Glutamatergic neuron (in vitro differentiated cells): ENCODE data around the gene ZNF79. TPM values are rescaled to one million over a fixed set of nuclear protein-coding genes. Genes with fewer than 3 reads are reported as not detected.

Experiments used
- DNase-seq: peaks from one replicate; pipeline ENCODE4 v3.0.0; 2022
- H3K27ac Mint-ChIP-seq: one replicate; pipeline ENCODE4 v1.8.0; 2020; ENCODE audit warnings: mild to moderate bottlenecking, mixed read lengths, inconsistent platforms; ENCODE audit not compliant: unreplicated experiment
- H3K27me3 Mint-ChIP-seq: one replicate; pipeline ENCODE4 v1.8.0; 2020; ENCODE audit warnings: mild to moderate bottlenecking, moderate library complexity, mixed read lengths, inconsistent platforms; ENCODE audit not compliant: unreplicated experiment
- H3K36me3 Mint-ChIP-seq: one replicate; pipeline ENCODE4 v1.8.0; 2020; ENCODE audit warnings: mild to moderate bottlenecking, mixed read lengths, inconsistent platforms; ENCODE audit not compliant: unreplicated experiment
- H3K4me1 Mint-ChIP-seq: one replicate; pipeline ENCODE4 v1.8.0; 2020; ENCODE audit warnings: mild to moderate bottlenecking, low read depth, mixed read lengths, inconsistent platforms; ENCODE audit not compliant: unreplicated experiment
- H3K4me3 Mint-ChIP-seq: one replicate; pipeline ENCODE4 v1.8.0; 2020; ENCODE audit warnings: mild to moderate bottlenecking, mixed read lengths, inconsistent platforms; ENCODE audit not compliant: unreplicated experiment
- H3K9me3 Mint-ChIP-seq: one replicate; pipeline ENCODE4 v1.8.0; 2020; ENCODE audit warnings: mild to moderate bottlenecking, moderate library complexity, mixed read lengths, inconsistent platforms; ENCODE audit not compliant: unreplicated experiment
- CTCF ChIP-seq: fragments of 200-600 bp; sonication (generic); IDR thresholded peaks from one replicate; pipeline ENCODE4 v1.5.0; 2021; ENCODE audit not compliant: partially characterized antibody, unreplicated experiment
- total RNA-seq: library from RNA; stranded (reverse); fragmentation: NEBNext Ultra II Directional; extraction: Animal tissue kit (Norgen Biotek cat#: 25700); gene quantifications from one replicate; pipeline ENCODE4 v1.2.1, GENCODE V29; 2021; ENCODE audit not compliant: unreplicated experiment

ZNF79 gene
- total RNA-seq, 1 donor from 2014 or later, result 10.0 TPM

GRCh38 chr9:127493592-127494303 is 69.6 kb downstream of the ZNF79 start:
- Mint-ChIP-seq H3K27ac (peak overlapping the region; percentile 17), H3K36me3 (no peaks in the 10 kb centered on the region), H3K4me3 (no peak overlapping the region), H3K9me3 (peaks cover 1% of the 10 kb centered on the region), H3K4me1 (peaks cover 38% of the 10 kb centered on the region), H3K27me3 (peaks cover 7% of the 10 kb centered on the region)
- no peak for DNase-seq
- TF ChIP-seq CTCF, result no peak

- Mint-ChIP-seq H3K27ac (no peak overlapping the region), H3K9me3 (peaks cover 1% of the 10 kb centered on the region), H3K4me1 (peaks cover 38% of the 10 kb centered on the region), H3K36me3 (no peaks in the 10 kb centered on the region), H3K4me3 (no peak overlapping the region), H3K27me3 (peaks cover 7% of the 10 kb centered on the region)
- DNase-seq, result no peak
- TF ChIP-seq CTCF, result no peak
Measured at GRCh38 chr9:127494304-127494702, 70.1 kb downstream of the ZNF79 start.

Other genes with a start within 250 kb of the ZNF79 start
- 14.7 TPM for gene GARNL3, start 159.6 kb upstream of the ZNF79 start, total RNA-seq
- 30.6 TPM for gene SLC2A8, start 27.2 kb upstream of the ZNF79 start, total RNA-seq
- gene RPL12, start 27.0 kb downstream of the ZNF79 start, total RNA-seq, result 475 TPM
- 38.0 TPM for gene LRSAM1, start 27.1 kb downstream of the ZNF79 start, total RNA-seq
- gene STXBP1, start 187.9 kb downstream of the ZNF79 start, total RNA-seq, result 402 TPM